Islet precursor cell (in vitro differentiated cells): ENCODE results near the gene ZNF292.
"Not testable (repeated sequence)": the region's sequence is repeated elsewhere in the genome, so short reads cannot be mapped to it uniquely, and the experiment has no call there.

ENCODE experiments used
- DNase-seq: peaks from one replicate; pipeline ENCODE4 v3.0.0-alpha.2; 2018

ZNF292 gene

DNA sequence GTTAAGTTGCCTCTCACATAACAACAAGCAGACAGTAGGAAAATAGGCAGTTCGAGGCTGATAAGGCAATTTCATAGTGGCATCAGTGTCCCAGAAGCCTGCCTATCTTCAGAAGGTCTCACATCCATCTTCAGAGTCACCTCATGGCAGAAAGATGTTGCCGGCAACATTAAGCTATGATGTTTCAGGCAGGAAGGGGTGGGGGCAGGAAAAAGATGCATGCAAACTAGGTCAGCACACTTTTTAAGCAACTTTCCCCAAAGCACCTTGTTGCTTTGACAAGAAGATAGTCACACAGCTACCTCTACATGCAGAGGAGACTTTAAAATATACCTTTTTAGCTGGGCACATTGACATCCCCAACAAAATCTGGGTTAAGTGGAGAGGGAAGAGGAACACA, 123.8 kb downstream of the ZNF292 start:
- no peak for DNase-seq

DNA sequence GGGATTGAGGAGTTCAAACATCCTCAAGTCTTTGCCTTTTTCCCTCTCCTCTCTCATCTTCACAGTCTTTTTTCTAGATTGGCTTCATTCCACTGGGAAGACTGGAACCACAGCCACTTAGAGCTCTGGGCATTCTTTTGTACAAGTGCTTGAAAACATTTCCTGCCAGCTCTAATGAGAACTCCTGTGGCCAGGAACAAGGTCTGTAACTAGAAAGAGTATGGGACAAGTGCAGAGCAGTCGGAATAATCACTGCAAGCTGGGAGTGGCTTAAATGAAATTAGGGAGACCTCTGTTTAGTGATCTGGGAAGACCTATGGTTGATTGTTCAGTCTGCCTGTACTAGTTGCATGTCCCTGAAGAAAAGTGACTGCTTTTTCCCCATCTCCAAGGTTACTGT, 126.1 kb downstream of the ZNF292 start:
- peak; percentile 70 for DNase-seq

DNA sequence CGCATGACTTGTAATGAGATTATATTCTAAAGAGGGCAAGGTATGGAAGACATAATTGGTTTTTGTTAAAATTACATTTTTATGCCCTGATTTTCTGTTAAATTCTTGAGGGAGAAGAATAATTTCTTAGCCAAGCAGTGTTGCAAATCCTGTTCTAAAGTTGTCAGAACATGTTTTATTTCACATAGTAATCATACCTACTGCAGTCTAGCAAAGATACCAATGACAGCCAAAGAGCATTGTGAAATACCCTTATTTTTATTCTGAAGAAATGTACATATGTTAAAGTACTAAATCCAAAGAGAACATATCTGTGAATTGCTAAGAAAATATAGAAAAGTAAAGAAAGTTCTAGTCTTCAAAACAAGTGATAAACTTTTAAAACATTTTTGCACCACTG, 127.4 kb downstream of the ZNF292 start:
- no peak for DNase-seq

DNA sequence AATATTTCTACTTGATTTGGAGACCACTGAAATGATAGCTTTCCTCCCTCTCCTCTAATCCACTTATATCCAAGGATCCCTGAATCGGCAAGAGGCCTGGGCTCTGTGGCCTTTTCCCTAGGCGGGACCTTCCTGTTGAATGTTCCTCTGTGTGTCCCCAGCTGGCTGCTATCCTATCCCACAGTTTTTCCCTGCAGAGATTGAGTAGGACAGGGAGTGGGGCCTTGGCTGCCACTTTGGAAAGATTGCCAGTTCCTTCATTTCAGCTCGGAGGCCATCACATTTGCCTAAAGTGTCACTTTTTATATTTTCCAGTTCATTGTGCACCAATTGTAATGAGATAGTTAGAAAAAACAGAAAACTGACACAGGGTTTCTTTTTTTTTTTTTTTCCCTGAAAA, 128.1 kb downstream of the ZNF292 start:
- no peak for DNase-seq

DNA sequence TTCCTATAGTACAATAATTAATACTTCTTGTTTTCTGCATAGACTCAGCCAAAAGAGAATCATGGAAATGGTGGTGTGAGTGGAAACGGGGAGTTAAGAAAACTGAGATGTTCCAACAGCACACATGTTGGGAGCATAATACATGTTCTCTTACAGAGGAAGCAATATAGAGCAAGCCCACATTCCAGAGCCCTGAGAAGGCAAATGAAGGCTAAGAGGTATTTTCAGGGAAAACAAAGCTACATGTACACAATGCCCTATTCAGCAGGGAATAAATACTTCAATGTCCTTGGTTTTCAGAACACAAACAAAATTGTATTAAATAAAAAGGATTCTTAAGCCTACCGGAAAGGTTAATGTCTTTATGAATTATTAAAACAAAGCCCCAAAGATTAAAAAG, 131.9 kb downstream of the ZNF292 start:
- DNase-seq, result peak; percentile 55

DNA sequence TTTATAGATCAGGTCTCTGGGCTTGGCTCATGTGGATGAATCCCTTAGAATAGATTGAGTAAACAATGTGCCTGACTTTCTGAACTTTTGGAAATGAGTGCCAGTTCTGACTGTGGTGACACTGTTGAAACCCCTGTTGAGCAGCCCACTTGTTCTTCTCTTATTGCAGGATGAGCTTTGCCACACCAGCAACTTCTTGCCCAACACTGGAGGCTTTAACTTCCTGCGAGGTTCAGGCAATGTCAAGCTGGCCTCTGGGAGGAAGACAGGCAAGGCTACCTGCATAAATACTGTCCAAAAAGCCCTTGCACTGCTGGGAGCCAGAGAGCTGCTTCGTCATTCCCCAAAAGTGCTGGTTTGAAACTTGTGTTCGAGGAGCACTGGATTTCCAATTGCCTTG, 134.2 kb downstream of the ZNF292 start:
- no peak for DNase-seq

DNA sequence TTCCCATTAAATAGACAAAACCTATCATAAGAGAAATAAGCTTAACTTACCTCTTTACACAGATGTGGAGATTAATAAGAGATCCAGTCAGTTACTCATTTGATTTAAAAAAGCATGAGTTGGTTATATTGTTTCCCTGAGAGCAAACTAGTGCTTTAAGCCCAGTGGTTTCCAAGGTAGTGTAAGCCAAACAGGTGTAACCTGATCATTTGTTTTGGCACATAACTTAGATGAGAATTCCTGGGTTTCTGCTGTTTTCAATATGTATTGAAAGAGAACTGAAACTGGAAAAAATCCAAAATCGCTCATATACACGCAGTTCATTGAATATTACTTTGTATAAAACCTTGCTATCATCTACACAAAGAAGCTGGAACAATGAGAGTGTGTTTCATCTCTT, 136.5 kb downstream of the ZNF292 start:
- no peak for DNase-seq

DNA sequence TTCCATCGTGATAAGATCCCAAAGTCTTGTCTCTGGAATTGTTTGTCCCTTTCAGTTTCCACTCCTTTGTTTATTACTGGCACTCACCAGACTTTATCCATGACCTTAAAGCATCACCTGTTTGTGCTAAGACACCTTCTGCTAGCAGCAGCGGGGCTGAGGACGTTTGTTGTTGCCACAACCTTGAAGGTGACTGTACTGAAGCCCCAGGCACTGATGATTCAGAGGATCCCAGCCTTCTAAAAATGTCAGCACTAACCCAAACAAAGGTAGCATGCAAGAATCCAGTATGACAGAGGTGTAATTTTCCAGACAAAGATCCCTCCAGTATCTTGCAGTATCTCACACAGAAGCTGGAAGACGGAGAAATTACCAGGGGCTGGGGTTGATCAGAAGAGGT, 138.2 kb downstream of the ZNF292 start:
- peak; percentile 91 for DNase-seq

DNA sequence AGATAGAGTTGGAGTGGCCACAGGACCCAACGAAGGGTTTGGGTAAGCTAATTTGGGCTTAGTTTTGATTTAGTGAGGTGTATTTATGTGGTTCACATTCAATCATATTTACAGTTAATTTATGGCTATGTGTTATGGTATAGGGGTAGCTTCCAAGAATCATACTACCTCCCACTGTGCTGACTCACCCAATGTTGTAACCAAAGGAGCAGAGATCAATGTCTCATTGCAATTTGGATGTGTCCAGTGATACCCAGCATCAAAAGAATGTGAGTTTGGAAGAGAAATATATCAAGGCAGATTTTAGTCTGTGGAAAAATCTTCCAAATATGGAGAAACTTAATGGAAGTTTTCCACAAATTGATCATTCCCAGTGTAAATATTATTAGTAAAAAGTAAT, 141.8 kb downstream of the ZNF292 start:
- DNase-seq, result no peak

DNA sequence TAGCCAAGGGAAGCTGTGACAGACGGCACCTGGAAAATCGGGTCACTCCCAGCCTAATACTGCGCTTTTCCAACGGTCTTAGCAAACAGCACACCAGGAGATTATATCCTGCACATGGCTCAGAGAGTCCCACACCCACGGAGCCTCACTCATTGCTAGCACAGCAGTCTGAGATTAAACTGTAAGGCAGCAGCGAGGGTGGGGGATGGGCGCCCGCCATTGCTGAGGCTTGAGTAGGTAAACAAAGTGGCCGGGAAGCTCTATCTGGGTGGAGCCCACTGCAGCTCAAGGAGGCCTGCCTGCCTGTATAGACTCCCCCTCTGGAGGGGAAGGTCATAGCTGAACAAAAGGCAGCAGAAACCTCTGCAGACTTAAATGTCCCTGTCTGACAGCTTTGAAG, 145.9 kb downstream of the ZNF292 start:
- DNase-seq, result not testable (repeated sequence)

DNA sequence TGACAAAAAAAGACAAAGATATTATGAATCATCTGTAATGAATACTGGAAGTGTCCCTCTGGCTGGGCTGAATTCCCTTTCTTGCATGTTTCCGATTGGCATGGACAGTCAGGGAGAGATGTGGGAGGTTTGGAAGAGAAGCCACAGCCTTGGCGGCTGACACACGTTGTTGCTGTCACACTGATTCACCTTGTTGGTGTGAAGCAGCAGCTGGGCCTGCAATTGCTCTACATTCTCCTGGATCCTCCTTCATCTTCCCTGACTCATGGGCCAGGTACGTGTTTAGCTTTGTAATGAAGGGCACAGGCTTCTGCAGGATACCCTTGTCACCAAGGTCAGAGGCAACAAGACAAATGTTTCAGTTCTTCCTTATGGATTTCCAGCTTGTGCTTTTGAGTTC, 153.6 kb downstream of the ZNF292 start:
- peak; percentile 58 for DNase-seq

DNA sequence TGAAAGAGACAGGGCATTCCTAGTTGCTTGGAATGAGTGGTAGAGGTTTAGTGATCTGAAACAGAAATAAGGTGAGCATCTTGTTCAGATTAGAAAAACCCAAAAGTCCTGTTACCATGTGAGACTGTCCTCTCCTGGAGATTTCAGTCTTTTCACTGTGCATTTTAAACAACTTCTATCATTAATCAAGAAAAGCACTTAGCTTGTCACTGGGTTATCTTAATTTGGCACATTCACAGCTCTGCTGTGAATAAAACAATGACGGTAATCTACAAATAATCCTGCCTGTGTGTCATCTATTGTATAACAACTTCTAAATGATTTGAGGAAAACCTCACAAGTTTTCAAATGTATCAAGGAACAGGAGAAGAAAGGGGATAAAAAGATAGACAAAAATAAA, 157.5 kb downstream of the ZNF292 start:
- DNase-seq, result no peak
